ENCODE data around the gene VKORC1L1.
"Not testable (repeated sequence)": the region's sequence is repeated elsewhere in the genome, so short reads cannot be mapped to it uniquely, and the experiment has no call there.

VKORC1L1 gene

DNA sequence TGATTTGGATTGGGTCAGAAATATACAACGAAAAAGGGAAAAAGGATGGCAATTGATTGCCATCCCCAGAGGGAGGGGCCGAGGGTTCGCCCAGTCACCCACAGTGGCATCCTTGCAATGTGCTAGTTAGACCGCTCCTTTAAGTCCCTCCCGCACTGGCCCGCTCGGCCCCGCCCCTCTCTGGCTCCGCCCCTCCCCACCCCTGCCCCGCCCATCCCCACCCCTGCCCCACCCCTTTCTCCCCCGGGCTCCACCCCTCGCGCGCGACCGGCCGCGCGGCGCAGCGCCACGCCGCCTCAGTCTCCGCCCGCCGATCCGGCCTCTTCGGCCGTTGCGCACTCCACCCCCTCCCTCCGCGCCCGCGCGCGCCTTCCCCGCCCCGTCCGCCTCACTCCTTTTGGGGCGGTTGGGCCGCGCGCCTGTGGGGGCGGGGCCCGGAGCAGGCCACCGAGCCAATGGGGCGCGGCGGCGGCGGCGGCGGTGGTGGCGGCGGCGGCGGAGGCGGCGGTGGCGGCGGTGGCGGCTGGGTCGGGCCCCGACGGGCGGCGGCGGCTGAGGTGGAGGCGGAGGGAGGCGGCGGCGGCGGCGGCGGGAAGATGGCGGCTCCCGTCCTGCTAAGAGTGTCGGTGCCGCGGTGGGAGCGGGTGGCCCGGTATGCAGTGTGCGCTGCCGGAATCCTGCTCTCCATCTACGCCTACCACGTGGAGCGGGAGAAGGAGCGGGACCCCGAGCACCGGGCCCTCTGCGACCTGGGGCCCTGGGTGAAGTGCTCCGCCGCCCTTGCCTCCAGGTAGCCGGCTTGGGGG is at the start of gene VKORC1L1:
VKORC1L1 (plus strand) TSS at position 299 of the 806 bp plus-strand sequence; CDS start at position 597, 298 bp downstream.
- DNase-seq (ENCODE audit: low spot score), result peak; percentile 81
- POLR2A ChIA-PET (ENCODE audit: low non-redundant PET), result no interaction called here
- CTCF ChIA-PET, result no interaction called here
- H3K27ac ChIP-seq, result peak within 1 kb of the TSS; percentile 79
- no peak for TF ChIP-seq CTCF (conservative IDR thresholded peaks at IDR 0.05; ENCODE audit: low read depth)

DNA sequence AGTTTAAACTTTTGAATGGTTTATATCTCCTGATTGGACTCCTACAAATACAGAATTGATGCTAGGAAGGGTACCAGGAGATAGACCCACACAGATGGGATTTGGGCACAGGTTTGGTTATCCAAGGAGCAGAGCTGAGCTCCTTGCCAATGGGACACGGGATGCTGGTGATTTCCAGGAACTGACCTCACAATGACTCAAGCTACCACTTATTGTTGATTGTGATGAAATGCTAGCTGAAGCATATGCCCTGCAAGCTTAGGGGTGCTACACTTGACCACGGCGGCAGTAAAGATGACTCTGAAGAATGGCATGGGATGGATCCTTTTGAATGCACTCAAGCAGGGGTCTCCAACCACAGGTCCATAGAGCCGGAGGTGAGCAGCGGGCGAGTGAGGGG is 45.5 kb upstream of the VKORC1L1 start:
- TF ChIP-seq CTCF (conservative IDR thresholded peaks at IDR 0.05; ENCODE audit: low read depth), result no peak
- POLR2A ChIA-PET (ENCODE audit: low non-redundant PET), result no interaction called here
- CTCF ChIA-PET, result interaction anchor here (0.7 kb wide), 1 partner anchor 101 kb away, joined by 3 read pairs; no protein-coding TSS in a partner anchor
- no peak for DNase-seq (ENCODE audit: low spot score)
- H3K27ac ChIP-seq, result no peak overlapping the region

DNA sequence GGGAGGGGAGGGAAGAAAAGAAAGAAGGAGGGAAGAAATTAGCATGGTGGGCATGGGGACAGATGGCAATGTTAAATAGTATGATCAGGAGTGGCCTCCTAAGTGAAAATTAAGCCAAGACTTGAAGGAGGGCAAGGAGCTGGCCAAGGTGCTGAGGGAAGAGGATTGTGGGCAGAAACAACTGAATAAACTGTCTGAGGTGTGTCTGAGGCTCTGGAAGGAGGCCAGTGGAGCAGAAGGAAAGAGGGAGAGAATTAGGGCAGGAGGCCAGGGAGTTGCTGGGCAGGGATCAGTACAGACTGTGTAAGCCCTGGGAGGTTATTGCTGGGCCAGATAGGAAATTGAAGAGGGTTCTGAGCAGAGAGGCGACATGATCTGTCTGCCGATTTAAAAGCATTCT is 40.6 kb upstream of the VKORC1L1 start:
- POLR2A ChIA-PET (ENCODE audit: low non-redundant PET), result no interaction called here
- H3K27ac ChIP-seq, result no peak overlapping the region
- CTCF ChIA-PET, result no interaction called here
- peak; percentile 9 for DNase-seq (ENCODE audit: low spot score)
- TF ChIP-seq CTCF (conservative IDR thresholded peaks at IDR 0.05; ENCODE audit: low read depth), result no peak

DNA sequence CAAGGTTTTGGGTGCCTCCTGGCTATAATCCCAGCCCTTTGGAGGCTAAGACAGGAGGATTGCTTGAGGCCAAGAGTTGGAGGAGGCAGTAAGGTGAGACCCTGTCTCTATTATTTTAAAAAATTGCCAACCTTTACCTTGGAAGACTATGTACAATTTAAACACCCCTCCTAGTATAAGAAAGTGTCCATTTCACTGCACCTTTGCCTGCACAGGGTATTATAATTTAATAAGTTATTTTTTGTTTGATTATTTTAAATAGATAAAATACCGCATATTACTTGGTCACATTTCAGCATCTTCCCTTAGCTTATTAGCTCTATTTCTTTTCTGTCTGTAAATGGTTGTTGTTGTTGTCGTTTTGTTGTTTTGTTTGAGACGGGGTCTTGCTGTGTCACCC is 36.2 kb upstream of the VKORC1L1 start:
- H3K27ac ChIP-seq; CTCF ChIA-PET; POLR2A ChIA-PET (ENCODE audit: low non-redundant PET); DNase-seq (ENCODE audit: low spot score): not testable (repeated sequence)

DNA sequence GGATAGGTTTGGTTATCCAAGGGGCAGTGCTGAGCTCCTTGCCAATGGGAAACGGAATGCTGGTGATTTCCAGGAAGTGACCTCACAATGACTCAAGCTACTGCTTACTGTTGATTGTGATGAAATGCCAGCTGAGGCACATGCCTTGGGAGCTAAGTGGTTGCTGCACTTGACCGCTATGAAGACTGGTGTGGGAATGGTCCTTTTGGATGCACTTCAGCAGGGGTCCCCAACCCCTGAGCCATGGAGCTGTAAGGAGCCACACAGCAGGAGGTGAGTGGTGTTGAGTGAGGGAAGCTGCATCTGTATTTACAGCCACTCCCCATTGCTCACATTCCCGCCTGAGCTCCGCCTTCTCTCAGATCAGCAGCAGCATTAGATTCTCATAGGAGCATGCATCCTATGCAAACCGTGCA is 35.3 kb upstream of the VKORC1L1 start:
- POLR2A ChIA-PET (ENCODE audit: low non-redundant PET); CTCF ChIA-PET; H3K27ac ChIP-seq: not testable (repeated sequence)
- DNase-seq (ENCODE audit: low spot score), result peak; percentile 4

GRCh38 chr7:65839846-65840245 is 33.0 kb upstream of the VKORC1L1 start:
- TF ChIP-seq CTCF (conservative IDR thresholded peaks at IDR 0.05; ENCODE audit: low read depth), result no peak
- CTCF ChIA-PET, result no interaction called here
- no peak overlapping the region for H3K27ac ChIP-seq
- POLR2A ChIA-PET (ENCODE audit: low non-redundant PET), result interaction anchor here (0.6 kb wide), 1 partner anchor 9 kb away, joined by 5 read pairs; no protein-coding TSS in a partner anchor
- no peak for DNase-seq (ENCODE audit: low spot score)

GRCh38 chr7:65840446-65840845 is 32.4 kb upstream of the VKORC1L1 start:
- POLR2A ChIA-PET (ENCODE audit: low non-redundant PET), result no interaction called here

DNA sequence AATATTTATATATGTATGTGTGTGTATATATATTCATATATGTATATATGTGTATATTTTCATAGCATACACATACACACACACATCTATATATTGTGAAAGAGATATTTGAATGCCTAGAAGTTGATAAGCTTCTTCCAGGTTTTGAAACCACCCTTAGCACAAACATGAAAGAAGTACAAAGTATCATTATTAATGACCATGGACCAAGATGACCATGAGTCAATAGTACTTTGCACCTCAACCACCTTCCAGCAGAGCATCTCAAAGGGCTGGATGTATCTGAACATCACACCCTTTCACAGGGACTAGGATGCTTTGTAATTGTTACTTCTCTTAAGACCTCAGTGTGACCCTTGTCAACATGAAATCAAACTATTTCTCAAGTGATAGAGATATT is 29.3 kb upstream of the VKORC1L1 start:
- POLR2A ChIA-PET (ENCODE audit: low non-redundant PET); DNase-seq (ENCODE audit: low spot score); H3K27ac ChIP-seq: not testable (repeated sequence)
- CTCF ChIA-PET, result interaction anchor here (0.6 kb wide), 1 partner anchor 1454 kb away, joined by 3 read pairs; no protein-coding TSS in a partner anchor

More at GRCh38 chr7:65840446-65840845, 32.4 kb upstream of the VKORC1L1 start:
- DNase-seq (ENCODE audit: low spot score), result no peak
- TF ChIP-seq CTCF (conservative IDR thresholded peaks at IDR 0.05; ENCODE audit: low read depth), result no peak
- H3K27ac ChIP-seq, result no peak overlapping the region
- CTCF ChIA-PET, result no interaction called here
